HEK293 (cell line): Measurements from ENCODE around the gene SEZ6L.

ENCODE experiments used
- KLF1 ChIP-seq: fragments of 450-650 bp; formaldehyde crosslinking; IDR thresholded peaks from 2 replicates; pipeline ENCODE4 v1.5.1; 2016; ENCODE audit warnings: missing biosample characterization, missing genetic modification characterization
- ZNF133 ChIP-seq: fragments of 450-650 bp; formaldehyde crosslinking; IDR thresholded peaks from 2 replicates; pipeline ENCODE4 v1.5.1; 2016; ENCODE audit warnings: missing biosample characterization, missing genetic modification characterization
- ZNF24 ChIP-seq: fragments of 450-650 bp; formaldehyde crosslinking; IDR thresholded peaks from 2 replicates; pipeline ENCODE4 v1.5.1; 2016; ENCODE audit warnings: missing biosample characterization, missing genetic modification characterization
- TF ChIP-seq, protein P1 (sequence below): fragments of 450-650 bp; formaldehyde crosslinking; IDR thresholded peaks from 2 replicates; pipeline ENCODE4 v1.5.1; 2016; ENCODE audit warnings: missing biosample characterization, missing genetic modification characterization
- TF ChIP-seq, protein P2 (sequence below): fragments of 450-650 bp; formaldehyde crosslinking; IDR thresholded peaks from 2 replicates; pipeline ENCODE4 v1.5.1; 2016; ENCODE audit warnings: missing biosample characterization, missing genetic modification characterization

DNA sequence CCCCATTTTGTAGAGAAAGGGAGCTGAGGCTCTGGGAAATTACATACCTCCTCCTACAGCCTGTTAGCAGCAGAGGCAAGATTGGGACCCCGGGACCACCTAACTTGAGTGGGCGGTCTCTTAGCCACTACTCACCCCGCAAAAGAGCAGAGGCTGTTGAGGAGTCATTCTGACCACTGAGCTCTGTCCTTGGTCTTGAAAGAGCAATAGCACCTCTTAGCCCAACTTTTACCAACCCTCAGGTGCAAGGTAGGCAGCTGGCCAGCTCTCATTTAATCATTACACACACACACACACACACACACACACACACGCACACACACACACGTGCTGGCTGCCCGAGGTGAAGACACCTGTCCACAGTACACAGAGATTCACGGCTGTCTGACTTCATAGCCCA is 144.0 kb downstream of the SEZ6L start:
- TF ChIP-seq, protein P1, sequence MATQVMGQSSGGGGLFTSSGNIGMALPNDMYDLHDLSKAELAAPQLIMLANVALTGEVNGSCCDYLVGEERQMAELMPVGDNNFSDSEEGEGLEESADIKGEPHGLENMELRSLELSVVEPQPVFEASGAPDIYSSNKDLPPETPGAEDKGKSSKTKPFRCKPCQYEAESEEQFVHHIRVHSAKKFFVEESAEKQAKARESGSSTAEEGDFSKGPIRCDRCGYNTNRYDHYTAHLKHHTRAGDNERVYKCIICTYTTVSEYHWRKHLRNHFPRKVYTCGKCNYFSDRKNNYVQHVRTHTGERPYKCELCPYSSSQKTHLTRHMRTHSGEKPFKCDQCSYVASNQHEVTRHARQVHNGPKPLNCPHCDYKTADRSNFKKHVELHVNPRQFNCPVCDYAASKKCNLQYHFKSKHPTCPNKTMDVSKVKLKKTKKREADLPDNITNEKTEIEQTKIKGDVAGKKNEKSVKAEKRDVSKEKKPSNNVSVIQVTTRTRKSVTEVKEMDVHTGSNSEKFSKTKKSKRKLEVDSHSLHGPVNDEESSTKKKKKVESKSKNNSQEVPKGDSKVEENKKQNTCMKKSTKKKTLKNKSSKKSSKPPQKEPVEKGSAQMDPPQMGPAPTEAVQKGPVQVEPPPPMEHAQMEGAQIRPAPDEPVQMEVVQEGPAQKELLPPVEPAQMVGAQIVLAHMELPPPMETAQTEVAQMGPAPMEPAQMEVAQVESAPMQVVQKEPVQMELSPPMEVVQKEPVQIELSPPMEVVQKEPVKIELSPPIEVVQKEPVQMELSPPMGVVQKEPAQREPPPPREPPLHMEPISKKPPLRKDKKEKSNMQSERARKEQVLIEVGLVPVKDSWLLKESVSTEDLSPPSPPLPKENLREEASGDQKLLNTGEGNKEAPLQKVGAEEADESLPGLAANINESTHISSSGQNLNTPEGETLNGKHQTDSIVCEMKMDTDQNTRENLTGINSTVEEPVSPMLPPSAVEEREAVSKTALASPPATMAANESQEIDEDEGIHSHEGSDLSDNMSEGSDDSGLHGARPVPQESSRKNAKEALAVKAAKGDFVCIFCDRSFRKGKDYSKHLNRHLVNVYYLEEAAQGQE (tag by site-specific recombination) = peak; percentile 76
- TF ChIP-seq KLF1 (tag by site-specific recombination) (no peak), ZNF24 (tag by site-specific recombination) (no peak), ZNF133 (tag by site-specific recombination) (no peak)
- TF ChIP-seq, protein P2, sequence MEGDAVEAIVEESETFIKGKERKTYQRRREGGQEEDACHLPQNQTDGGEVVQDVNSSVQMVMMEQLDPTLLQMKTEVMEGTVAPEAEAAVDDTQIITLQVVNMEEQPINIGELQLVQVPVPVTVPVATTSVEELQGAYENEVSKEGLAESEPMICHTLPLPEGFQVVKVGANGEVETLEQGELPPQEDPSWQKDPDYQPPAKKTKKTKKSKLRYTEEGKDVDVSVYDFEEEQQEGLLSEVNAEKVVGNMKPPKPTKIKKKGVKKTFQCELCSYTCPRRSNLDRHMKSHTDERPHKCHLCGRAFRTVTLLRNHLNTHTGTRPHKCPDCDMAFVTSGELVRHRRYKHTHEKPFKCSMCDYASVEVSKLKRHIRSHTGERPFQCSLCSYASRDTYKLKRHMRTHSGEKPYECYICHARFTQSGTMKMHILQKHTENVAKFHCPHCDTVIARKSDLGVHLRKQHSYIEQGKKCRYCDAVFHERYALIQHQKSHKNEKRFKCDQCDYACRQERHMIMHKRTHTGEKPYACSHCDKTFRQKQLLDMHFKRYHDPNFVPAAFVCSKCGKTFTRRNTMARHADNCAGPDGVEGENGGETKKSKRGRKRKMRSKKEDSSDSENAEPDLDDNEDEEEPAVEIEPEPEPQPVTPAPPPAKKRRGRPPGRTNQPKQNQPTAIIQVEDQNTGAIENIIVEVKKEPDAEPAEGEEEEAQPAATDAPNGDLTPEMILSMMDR (tag by site-specific recombination) = no peak
